Ovary (tissue), 9 donors: Measurements from ENCODE around the gene EMID1. TPM values are rescaled to one million over a fixed set of nuclear protein-coding genes. Genes with fewer than 3 reads are reported as not detected.

Source experiments
- DNase-seq, 5 donors: peaks; one replicate each; pipeline ENCODE4 v3.0.0-alpha.2; 2019 to 2020
- H3K27ac ChIP-seq, 2 donors: fragments of 200-600 bp; one replicate each; pipeline versions ENCODE4 v1.5.1 to v1.8.0; 2019 to 2022
- H3K27me3 ChIP-seq: fragments of 200-600 bp; one replicate; pipeline ENCODE4 v1.8.0; 2022
- H3K36me3 ChIP-seq: fragments of 200-600 bp; sonication (generic); one replicate; pipeline ENCODE4 v1.5.1; 2019
- H3K4me1 ChIP-seq: one replicate; pipeline ENCODE4 v1.8.1; 2013; ENCODE audit warnings: mild to moderate bottlenecking, moderate library complexity; ENCODE audit not compliant: insufficient read depth
- H3K4me3 ChIP-seq: fragments of 200-600 bp; sonication (generic); one replicate; pipeline ENCODE4 v1.5.1; 2017
- H3K9me3 ChIP-seq, 2 donors: fragments of 200-600 bp in 1 of 2; sonication (generic) in 1 of 2; one replicate each; pipeline versions ENCODE4 v1.5.1 to v1.8.1; 2013 to 2019; ENCODE audit warnings: mild to moderate bottlenecking in 1 of 2, moderate library complexity in 1 of 2
- EP300 ChIP-seq: sonication (generic); formaldehyde crosslinking; IDR thresholded peaks from one replicate; pipeline ENCODE4 v1.6.1; 2017; ENCODE audit warnings: antibody characterized with exemption
- POLR2A ChIP-seq: fragments of 450-650 bp; IDR thresholded peaks from one replicate; pipeline ENCODE4 v1.6.1; 2017; ENCODE audit warnings: antibody characterized with exemption, mild to moderate bottlenecking, moderate library complexity
- WGBS, 3 donors: extraction: QIAGEN DNeasy Blood & Tissue Kit in 1 of 3; methylation state at CpG; one replicate each; pipeline versions ENCODE4 v1.1.5 to v1.1.7; 2013 to 2017; 5-methylcytosine and 5-hydroxymethylcytosine counted together
- intact Hi-C, 4 donors: fragments of 100-400 bp; cut with DNase I; formaldehyde crosslinking; loops; one replicate each; pipeline versions ENCODE4 v1.11.0 to v1.15.1; 2022 to 2023
- polyA plus RNA-seq, 2 donors: library from polyadenylated mRNA; stranded (reverse); fragments of 200-250 nt in 1 of 2; fragments of 350-450 nt in 1 of 2; fragmentation: Illumina TruSeq in 1 of 2; extraction: RNeasy Lipid Tissue Mini Kit (QIAGEN cat#74804) in 1 of 2; gene quantifications; one replicate each; pipeline ENCODE4 v1.2.3, GENCODE V29; 2013 to 2014
- total RNA-seq, 7 donors: library from RNA; depleted of rRNA in 2 of 7; stranded (reverse); fragments of >200 nt in 2 of 7; fragmentation: NEBNext Ultra II Directional in 3 of 7; extraction: Animal tissue kit (Norgen Biotek cat#: 25700) in 3 of 7; gene quantifications; one replicate each; pipeline versions ENCODE4 v1.1.0 to v1.2.4, GENCODE V29; 2016 to 2023
- TF ChIP-seq, protein P1 (sequence below), 3 donors: fragments of 450-650 bp in 2 of 3; fragments of 200-600 bp in 1 of 3; IDR thresholded peaks; one replicate each; pipeline versions ENCODE4 v1.5.1 to v1.8.0; 2016 to 2022; ENCODE audit warnings: antibody characterized with exemption in 3 of 3, mild to moderate bottlenecking in 1 of 3
- donor health status: DM: no; HTN: no; CAD: no; lungs with moderate emphysema.
- donor health status: DM: no; HTN: no; CAD: no.
- donor health status: Bipolar disorder and iron deficiency.
- donor health status: DM: yes; HTN: yes; CAD: no.
- donor health status: DM: no; HTN: no; CAD: no.
- donor health status: DM: yes; HTN: yes; CAD: no.

EMID1 gene
- total and polyA plus RNA-seq, 9 donors: 2.6 to 11.2 (median 8.6) TPM

DNA sequence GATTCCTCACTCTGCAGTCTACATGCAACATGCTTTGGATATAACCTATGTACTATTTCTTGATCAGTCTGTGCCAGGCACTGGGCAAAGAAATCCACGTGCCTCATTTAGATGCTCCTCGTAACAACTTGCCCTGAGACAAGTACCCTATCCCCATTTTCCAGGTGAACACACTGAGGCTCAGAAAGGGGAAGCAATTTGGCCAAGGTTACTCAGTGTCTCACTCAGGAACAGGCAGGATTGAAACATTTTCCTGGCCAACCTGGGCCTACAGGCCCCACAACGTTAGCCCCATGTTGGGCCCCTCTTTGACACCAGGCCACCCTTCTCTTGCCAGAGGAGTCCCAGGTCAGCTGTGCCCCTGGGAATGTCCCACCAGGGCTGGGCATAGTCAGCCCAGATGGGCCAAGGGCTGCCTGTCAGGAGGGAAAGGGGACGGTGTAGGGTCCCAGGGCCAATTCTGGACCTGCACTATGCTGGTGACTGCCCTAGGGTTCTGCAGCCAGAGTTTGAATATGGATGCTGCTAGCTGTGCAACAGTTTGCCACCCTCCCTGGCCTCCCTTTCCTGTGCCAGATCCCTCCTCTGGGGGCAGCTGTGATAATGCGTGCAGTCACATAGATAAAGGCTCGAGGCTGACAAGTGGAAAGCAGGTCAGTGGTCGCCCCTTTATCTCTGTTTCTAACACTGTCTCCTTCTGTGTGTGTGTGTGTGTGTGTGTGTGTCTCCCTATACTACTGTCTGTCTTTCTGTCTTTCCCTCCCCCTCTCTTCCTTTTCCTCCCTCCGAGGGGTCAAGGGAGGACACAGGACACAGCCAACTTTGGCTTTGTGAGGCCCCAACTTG is 10.4 kb upstream of the EMID1 start:
- Histone ChIP-seq H3K4me3 (no peak overlapping the region), H3K27ac (no peak overlapping the region), H3K27me3 (no peaks in the 10 kb centered on the region), H3K36me3 (no peaks in the 10 kb centered on the region), H3K4me1 (no peaks in the 10 kb centered on the region), H3K9me3 (no peaks in the 10 kb centered on the region)
- DNase-seq: no peak
- TF ChIP-seq POLR2A (no peak), EP300 (no peak)
- TF ChIP-seq, protein P1, sequence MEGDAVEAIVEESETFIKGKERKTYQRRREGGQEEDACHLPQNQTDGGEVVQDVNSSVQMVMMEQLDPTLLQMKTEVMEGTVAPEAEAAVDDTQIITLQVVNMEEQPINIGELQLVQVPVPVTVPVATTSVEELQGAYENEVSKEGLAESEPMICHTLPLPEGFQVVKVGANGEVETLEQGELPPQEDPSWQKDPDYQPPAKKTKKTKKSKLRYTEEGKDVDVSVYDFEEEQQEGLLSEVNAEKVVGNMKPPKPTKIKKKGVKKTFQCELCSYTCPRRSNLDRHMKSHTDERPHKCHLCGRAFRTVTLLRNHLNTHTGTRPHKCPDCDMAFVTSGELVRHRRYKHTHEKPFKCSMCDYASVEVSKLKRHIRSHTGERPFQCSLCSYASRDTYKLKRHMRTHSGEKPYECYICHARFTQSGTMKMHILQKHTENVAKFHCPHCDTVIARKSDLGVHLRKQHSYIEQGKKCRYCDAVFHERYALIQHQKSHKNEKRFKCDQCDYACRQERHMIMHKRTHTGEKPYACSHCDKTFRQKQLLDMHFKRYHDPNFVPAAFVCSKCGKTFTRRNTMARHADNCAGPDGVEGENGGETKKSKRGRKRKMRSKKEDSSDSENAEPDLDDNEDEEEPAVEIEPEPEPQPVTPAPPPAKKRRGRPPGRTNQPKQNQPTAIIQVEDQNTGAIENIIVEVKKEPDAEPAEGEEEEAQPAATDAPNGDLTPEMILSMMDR (IDR thresholded peaks at IDR 0.05): no peak
- 60 to 74% (median 61%) methylated on average over 7 to 8 of the region's 8 CpGs for WGBS, 3 donors
- intact Hi-C loops: no loop called here

DNA sequence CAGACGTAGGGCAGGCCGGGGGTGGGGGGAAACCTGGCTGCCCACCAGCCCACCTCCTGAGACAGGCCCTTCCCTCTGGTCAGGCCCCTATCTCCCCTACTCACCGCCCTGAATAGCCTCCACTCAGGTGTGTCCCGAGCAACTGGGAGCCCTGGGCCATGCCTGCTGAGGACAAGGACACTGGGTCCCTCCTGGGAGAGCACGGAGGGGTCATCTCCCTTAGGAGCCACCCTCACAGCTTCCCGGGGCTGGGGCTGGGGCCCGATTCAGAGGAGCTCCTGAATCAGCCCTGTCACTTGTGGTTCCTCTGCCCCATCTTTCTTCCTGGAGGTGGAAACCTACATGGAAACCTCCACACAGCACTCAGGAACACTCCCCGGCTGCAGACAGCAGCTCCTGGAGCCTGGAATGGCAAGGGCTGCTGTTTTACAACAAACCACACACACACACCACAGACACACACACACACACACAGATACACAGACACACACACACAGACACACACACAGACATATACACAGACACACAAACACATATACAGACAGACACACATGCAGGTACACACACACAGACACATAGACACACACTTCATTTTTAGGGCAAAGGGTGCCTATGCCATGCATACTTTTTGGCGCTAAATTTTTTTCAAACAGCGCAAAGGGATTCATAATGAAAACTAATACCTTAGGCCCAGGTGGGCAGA is 9.6 kb upstream of the EMID1 start:
- Histone ChIP-seq H3K9me3 (no peaks in the 10 kb centered on the region), H3K27ac (no peak overlapping the region), H3K4me3 (no peak overlapping the region), H3K27me3 (no peaks in the 10 kb centered on the region), H3K4me1 (no peaks in the 10 kb centered on the region), H3K36me3 (no peaks in the 10 kb centered on the region)
- TF ChIP-seq, protein P1 (IDR thresholded peaks at IDR 0.05): no peak
- TF ChIP-seq EP300 (no peak), POLR2A (no peak)
- intact Hi-C loops: no loop called here
- 62 to 65% (median 64%) methylated on average over 7 to 10 of the region's 10 CpGs for WGBS, 3 donors
- DNase-seq: no peak

DNA sequence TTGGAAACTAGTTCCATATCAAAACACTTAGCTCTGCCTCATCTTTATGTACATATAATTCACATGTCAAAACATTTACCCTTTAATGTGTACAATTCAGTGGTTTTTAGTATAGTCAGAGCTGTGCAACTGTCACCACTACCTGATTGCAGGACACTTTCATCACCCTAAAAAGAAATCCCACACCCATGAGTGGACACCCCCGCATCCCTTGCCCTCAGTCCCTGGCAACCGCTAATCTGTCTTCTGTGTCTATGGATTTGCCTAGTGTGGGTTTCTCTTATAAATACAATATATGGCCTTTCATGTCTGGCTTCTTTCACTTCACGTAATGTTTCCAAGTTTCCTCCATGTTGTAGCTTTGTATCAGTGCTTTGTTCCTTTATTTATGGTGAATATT is 8.6 kb upstream of the EMID1 start:
- intact Hi-C loops: no loop called here
- H3K4me1 ChIP-seq: no peaks in the 10 kb centered on the region
- DNase-seq: no peak
- no peak overlapping the region for H3K27ac ChIP-seq
- TF ChIP-seq, protein P1 (IDR thresholded peaks at IDR 0.05): no peak
- TF ChIP-seq POLR2A (no peak), EP300 (no peak)
- WGBS, 3 donors: 93 to 98% (median 96%) methylated on average over 3 of the region's 3 CpGs
- H3K27me3 ChIP-seq: no peaks in the 10 kb centered on the region
- H3K9me3 ChIP-seq: no peaks in the 10 kb centered on the region
- no peak overlapping the region for H3K4me3 ChIP-seq
- no peaks in the 10 kb centered on the region for H3K36me3 ChIP-seq

DNA sequence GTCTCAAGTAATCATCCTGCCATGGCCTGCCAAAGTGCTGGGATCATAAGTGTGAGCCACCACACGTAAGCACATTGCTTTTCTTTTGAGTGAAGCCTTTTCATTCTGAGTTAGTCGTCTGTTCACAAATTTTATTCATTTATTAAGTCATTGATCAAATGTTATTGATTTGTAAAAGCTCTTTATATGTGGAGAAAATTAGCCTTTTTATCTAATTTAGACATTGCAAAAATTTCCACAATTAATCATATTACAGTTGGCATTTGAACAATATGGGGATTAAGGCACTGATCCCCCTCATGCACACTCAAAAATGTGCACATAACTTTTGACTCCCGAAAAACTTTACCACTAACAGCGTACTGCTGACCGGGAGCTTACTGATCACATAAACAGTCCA is 7.5 kb upstream of the EMID1 start:
- no peak for TF ChIP-seq EP300
- TF ChIP-seq, protein P1 (IDR thresholded peaks at IDR 0.05): no peak
- TF ChIP-seq POLR2A: no peak
- no peaks in the 10 kb centered on the region for H3K4me1 ChIP-seq
- H3K36me3 ChIP-seq: no peaks in the 10 kb centered on the region
- no peaks in the 10 kb centered on the region for H3K27me3 ChIP-seq
- no peak overlapping the region for H3K27ac ChIP-seq
- DNase-seq: no peak
- intact Hi-C loops: no loop called here
- 95 to 97% (median 96%) methylated on average over 5 of the region's 5 CpGs for WGBS, 3 donors
- H3K9me3 ChIP-seq: no peaks in the 10 kb centered on the region
- H3K4me3 ChIP-seq: no peak overlapping the region
